ENCODE measurements around the gene PBX1. TPM values are rescaled to one million over a fixed set of nuclear protein-coding genes. Genes with fewer than 3 reads are reported as not detected.

PBX1 gene
- total RNA-seq, 2 donors from 2014 or later, result 50.5 to 53.1 TPM

- TF ChIP-seq CTCF (IDR thresholded peaks at IDR 0.05), result no peak
- DNase-seq (ENCODE audit: low spot score) (no peak), ATAC-seq (ENCODE audit: insufficient number of reproducible peaks, low FRiP score, low read depth) (no peak)
- H3K36me3 ChIP-seq, result no peaks in the 10 kb centered on the region
- H3K4me1 ChIP-seq (ENCODE audit: control insufficient read depth in 1 of 2, low read depth in 2 of 2), result no peaks in the 10 kb centered on the region
- H3K27ac ChIP-seq, result no peak overlapping the region
- H3K27me3 ChIP-seq (replicated peaks; ENCODE audit: insufficient read depth), result no peaks in the 10 kb centered on the region
- H3K4me3 ChIP-seq, result no peak overlapping the region
- no peaks in the 10 kb centered on the region for H3K9me3 ChIP-seq
These were observed 133.4 kb downstream of the PBX1 start for GRCh38 chr1:164692420-164692819.

GRCh38 chr1:164693564-164694359, 134.8 kb downstream of the PBX1 start:
- Histone ChIP-seq H3K4me3 (no peak overlapping the region), H3K4me1 (ENCODE audit: control insufficient read depth in 1 of 2, low read depth in 2 of 2) (no peaks in the 10 kb centered on the region), H3K9me3 (no peaks in the 10 kb centered on the region), H3K27ac (no peak overlapping the region), H3K27me3 (replicated peaks; ENCODE audit: insufficient read depth) (no peaks in the 10 kb centered on the region), H3K36me3 (no peaks in the 10 kb centered on the region)
- ATAC-seq (ENCODE audit: insufficient number of reproducible peaks, low FRiP score, low read depth) (no peak), DNase-seq (ENCODE audit: low spot score) (no peak)
- TF ChIP-seq CTCF (IDR thresholded peaks at IDR 0.05), result no peak

- Histone ChIP-seq H3K4me1 (ENCODE audit: control insufficient read depth in 1 of 2, low read depth in 2 of 2) (no peaks in the 10 kb centered on the region), H3K9me3 (no peaks in the 10 kb centered on the region), H3K4me3 (no peak overlapping the region), H3K27me3 (replicated peaks; ENCODE audit: insufficient read depth) (no peaks in the 10 kb centered on the region), H3K36me3 (no peaks in the 10 kb centered on the region), H3K27ac (no peak overlapping the region)
- no peak for TF ChIP-seq CTCF (IDR thresholded peaks at IDR 0.05)
- no peak for DNase-seq (ENCODE audit: low spot score)
- no peak for ATAC-seq (ENCODE audit: insufficient number of reproducible peaks, low FRiP score, low read depth)
These were observed 135.5 kb downstream of the PBX1 start for GRCh38 chr1:164694505-164694904.

- Histone ChIP-seq H3K9me3 (no peaks in the 10 kb centered on the region), H3K27ac (no peak overlapping the region), H3K4me1 (ENCODE audit: control insufficient read depth in 1 of 2, low read depth in 2 of 2) (peaks cover 0 to 14% of the 10 kb centered on the region in 2 donors), H3K4me3 (no peak overlapping the region), H3K36me3 (no peaks in the 10 kb centered on the region), H3K27me3 (replicated peaks; ENCODE audit: insufficient read depth) (no peaks in the 10 kb centered on the region)
- no peak for TF ChIP-seq CTCF (IDR thresholded peaks at IDR 0.05)
- ATAC-seq (ENCODE audit: insufficient number of reproducible peaks, low FRiP score, low read depth) (no peak), DNase-seq (ENCODE audit: low spot score) (no peak)
These were observed 137.1 kb downstream of the PBX1 start for GRCh38 chr1:164695956-164696665.

- peak overlapping the region; percentile 49 for H3K4me3 ChIP-seq
- H3K9me3 ChIP-seq, result no peaks in the 10 kb centered on the region
- no peaks in the 10 kb centered on the region for H3K36me3 ChIP-seq
- H3K27me3 ChIP-seq (replicated peaks; ENCODE audit: insufficient read depth), result no peaks in the 10 kb centered on the region
- peaks cover 0 to 21% of the 10 kb centered on the region in 2 donors for H3K4me1 ChIP-seq (ENCODE audit: control insufficient read depth in 1 of 2, low read depth in 2 of 2)
- DNase-seq (ENCODE audit: low spot score) (no peak), ATAC-seq (ENCODE audit: insufficient number of reproducible peaks, low FRiP score, low read depth) (no peak)
- no peak for TF ChIP-seq CTCF (IDR thresholded peaks at IDR 0.05)
- no peak overlapping the region for H3K27ac ChIP-seq
These were observed 141.0 kb downstream of the PBX1 start for GRCh38 chr1:164699815-164700491.
